ENCODE measurements around the gene MAP3K14. TPM values are rescaled to one million over a fixed set of nuclear protein-coding genes. Genes with fewer than 3 reads are reported as not detected.
A peak's percentile ranks its signal among the peaks of the same experiment; 100 is the strongest.

The MAP3K14 gene
- total RNA-seq, 4 donors from 2014 or later: 18.0 to 62.8 (median 34.0) TPM

GRCh38 chr17:45310380-45311324, 6.2 kb downstream of the MAP3K14 start:
- peak; percentile 57 to 78 for DNase-seq
- no peak overlapping the region for H3K4me3 ChIP-seq
- no peaks in the 10 kb centered on the region for H3K27me3 ChIP-seq
- in situ Hi-C loops (cut with MboI; ENCODE audit: low sequenced_read_pairs in 4 of 4): loop anchor here in 1 of 4 donors (5.0 kb wide), 1 partner anchor 33 kb away; no protein-coding TSS in a partner anchor
- no peak for TF ChIP-seq POLR2A (IDR thresholded peaks at IDR 0.05)
- TF ChIP-seq, protein P1, sequence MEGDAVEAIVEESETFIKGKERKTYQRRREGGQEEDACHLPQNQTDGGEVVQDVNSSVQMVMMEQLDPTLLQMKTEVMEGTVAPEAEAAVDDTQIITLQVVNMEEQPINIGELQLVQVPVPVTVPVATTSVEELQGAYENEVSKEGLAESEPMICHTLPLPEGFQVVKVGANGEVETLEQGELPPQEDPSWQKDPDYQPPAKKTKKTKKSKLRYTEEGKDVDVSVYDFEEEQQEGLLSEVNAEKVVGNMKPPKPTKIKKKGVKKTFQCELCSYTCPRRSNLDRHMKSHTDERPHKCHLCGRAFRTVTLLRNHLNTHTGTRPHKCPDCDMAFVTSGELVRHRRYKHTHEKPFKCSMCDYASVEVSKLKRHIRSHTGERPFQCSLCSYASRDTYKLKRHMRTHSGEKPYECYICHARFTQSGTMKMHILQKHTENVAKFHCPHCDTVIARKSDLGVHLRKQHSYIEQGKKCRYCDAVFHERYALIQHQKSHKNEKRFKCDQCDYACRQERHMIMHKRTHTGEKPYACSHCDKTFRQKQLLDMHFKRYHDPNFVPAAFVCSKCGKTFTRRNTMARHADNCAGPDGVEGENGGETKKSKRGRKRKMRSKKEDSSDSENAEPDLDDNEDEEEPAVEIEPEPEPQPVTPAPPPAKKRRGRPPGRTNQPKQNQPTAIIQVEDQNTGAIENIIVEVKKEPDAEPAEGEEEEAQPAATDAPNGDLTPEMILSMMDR (IDR thresholded peaks at IDR 0.05 in 4 of 5, conservative IDR thresholded peaks at IDR 0.05 in 1 of 5): no peak
- H3K4me1 ChIP-seq: peaks cover 98% of the 10 kb centered on the region in 2 donors
- intact Hi-C loops (cut with DNase I; ENCODE audit: low total_unique reads): loop anchor here (10.0 kb wide), 1 partner anchor 594 kb away; no protein-coding TSS in a partner anchor
- peak; percentile 21 to 37 for ATAC-seq
- no peaks in the 10 kb centered on the region for H3K9me3 ChIP-seq
- H3K36me3 ChIP-seq: no peaks in the 10 kb centered on the region
- H3K27ac ChIP-seq: peak overlapping the region; percentile 88 to 98 (median 94)

DNA sequence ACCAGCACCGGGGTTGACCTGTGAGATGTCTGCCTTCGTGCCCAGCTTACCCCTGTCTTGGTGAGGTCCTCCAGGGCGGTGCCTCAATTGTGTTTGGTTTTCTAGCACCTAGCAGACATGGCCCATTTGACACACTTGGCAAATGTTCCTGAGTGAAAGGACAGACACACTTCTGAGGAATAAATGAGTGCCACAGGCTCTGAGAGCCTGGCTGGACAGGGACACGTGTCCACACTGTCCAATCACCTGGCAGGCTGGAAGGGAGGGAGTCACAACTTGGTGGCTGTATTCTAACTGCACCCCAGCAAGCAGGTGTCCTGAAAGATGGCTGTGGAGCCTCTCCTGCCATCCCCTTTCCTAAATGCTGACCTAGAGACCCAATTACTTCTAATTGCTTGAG, 7.4 kb downstream of the MAP3K14 start:
- no peak for TF ChIP-seq POLR2A (IDR thresholded peaks at IDR 0.05)
- TF ChIP-seq, protein P1 (IDR thresholded peaks at IDR 0.05 in 4 of 5, conservative IDR thresholded peaks at IDR 0.05 in 1 of 5): no peak
- H3K9me3 ChIP-seq: no peaks in the 10 kb centered on the region
- DNase-seq (peak in 1 of 2 donors; percentile 29), ATAC-seq (no peak)
- in situ Hi-C loops (cut with MboI; ENCODE audit: low sequenced_read_pairs in 4 of 4): no loop called here
- peak overlapping the region; percentile 88 to 98 (median 94) for H3K27ac ChIP-seq
- intact Hi-C loops (cut with DNase I; ENCODE audit: low total_unique reads): no loop called here
- H3K4me3 ChIP-seq: no peak overlapping the region
- no peaks in the 10 kb centered on the region for H3K36me3 ChIP-seq
- H3K27me3 ChIP-seq: no peaks in the 10 kb centered on the region
- peaks cover 92 to 95% of the 10 kb centered on the region in 2 donors for H3K4me1 ChIP-seq

GRCh38 chr17:45308840-45309239, 8.0 kb downstream of the MAP3K14 start:
- H3K4me1 ChIP-seq: peaks cover 90 to 92% of the 10 kb centered on the region in 2 donors
- ATAC-seq: no peak
- no peak for DNase-seq
- H3K9me3 ChIP-seq: no peaks in the 10 kb centered on the region
- no peaks in the 10 kb centered on the region for H3K27me3 ChIP-seq
- intact Hi-C loops (cut with DNase I; ENCODE audit: low total_unique reads) (no loop called here), in situ Hi-C loops (cut with MboI; ENCODE audit: low sequenced_read_pairs in 4 of 4) (no loop called here)
- no peaks in the 10 kb centered on the region for H3K36me3 ChIP-seq
- no peak overlapping the region for H3K4me3 ChIP-seq
- TF ChIP-seq, protein P1 (IDR thresholded peaks at IDR 0.05 in 4 of 5, conservative IDR thresholded peaks at IDR 0.05 in 1 of 5): no peak
- TF ChIP-seq POLR2A (IDR thresholded peaks at IDR 0.05): no peak
- peak overlapping the region; percentile 88 to 98 (median 94) for H3K27ac ChIP-seq

GRCh38 chr17:45308016-45308365, 8.8 kb downstream of the MAP3K14 start:
- Histone ChIP-seq H3K9me3 (no peaks in the 10 kb centered on the region), H3K4me3 (no peak overlapping the region), H3K36me3 (no peaks in the 10 kb centered on the region), H3K27me3 (no peaks in the 10 kb centered on the region), H3K27ac (peak overlapping the region; percentile 88 to 98 (median 94)), H3K4me1 (peaks cover 85 to 91% of the 10 kb centered on the region in 2 donors)
- DNase-seq (no peak), ATAC-seq (no peak)
- TF ChIP-seq, protein P1 (IDR thresholded peaks at IDR 0.05 in 4 of 5, conservative IDR thresholded peaks at IDR 0.05 in 1 of 5): no peak
- no peak for TF ChIP-seq POLR2A (IDR thresholded peaks at IDR 0.05)
- in situ Hi-C loops (cut with MboI; ENCODE audit: low sequenced_read_pairs in 4 of 4) (no loop called here), intact Hi-C loops (cut with DNase I; ENCODE audit: low total_unique reads) (no loop called here)

Data from gastrocnemius medialis (tissue), 4 donors.